HepG2 (cell line): ENCODE results near the gene TBL2.
"Not testable (repeated sequence)": the region's sequence is repeated elsewhere in the genome, so short reads cannot be mapped to it uniquely, and the experiment has no call there.

Source experiments
- FOXJ3 ChIP-seq: sonication (generic); formaldehyde crosslinking; IDR thresholded peaks from 2 replicates; pipeline ENCODE4 v1.4.0; 2020; ENCODE audit warnings: missing genetic modification reagents, mild to moderate bottlenecking, borderline replicate concordance
- GABPA ChIP-seq, 2 experiments: IDR thresholded peaks; 2 replicates each; pipeline ENCODE4 v1.6.1; 2011 to 2016; ENCODE audit warnings: low read depth in 2 of 2, low read length in 1 of 2, missing biosample characterization in 1 of 2, missing genetic modification characterization in 1 of 2
- TAF1 ChIP-seq: sonication (generic); formaldehyde crosslinking; IDR thresholded peaks from 2 replicates; pipeline ENCODE4 v1.4.0; 2020; ENCODE audit warnings: missing genetic modification reagents
- TCF7 ChIP-seq: sonication (generic); IDR thresholded peaks from 2 replicates; pipeline ENCODE4 v1.6.1; 2016; ENCODE audit warnings: antibody characterized with exemption, low read depth
- ZNF225 ChIP-seq: sonication (generic); formaldehyde crosslinking; IDR thresholded peaks from 2 replicates; pipeline ENCODE4 v1.4.0; 2020; ENCODE audit warnings: mild to moderate bottlenecking, missing genetic modification reagents
- ZNF318 ChIP-seq: sonication (generic); formaldehyde crosslinking; IDR thresholded peaks from 2 replicates; pipeline ENCODE4 v1.4.0; 2020; ENCODE audit warnings: mild to moderate bottlenecking, missing genetic modification reagents
- ZNF558 ChIP-seq: sonication (generic); formaldehyde crosslinking; IDR thresholded peaks from 2 replicates; pipeline ENCODE4 v1.9.0; 2022; ENCODE audit warnings: mild to moderate bottlenecking, missing genetic modification reagents, borderline replicate concordance
- TF ChIP-seq, protein P1 (sequence below): sonication (generic); formaldehyde crosslinking; IDR thresholded peaks from 2 replicates; pipeline ENCODE4 v1.4.0; 2020; ENCODE audit warnings: missing genetic modification reagents

GRCh38 chr7:73550093-73550492 is 28.3 kb downstream of the TBL2 start:
- TF ChIP-seq ZNF225 (CRISPR knock-in tag); ZNF318 (CRISPR knock-in tag); FOXJ3 (CRISPR knock-in tag); TCF7; TAF1 (CRISPR knock-in tag); ZNF558 (CRISPR knock-in tag); GABPA (IDR thresholded peaks at IDR 0.05; ENCODE audit: low read depth, low read length); GABPA (CRISPR knock-in tag; IDR thresholded peaks at IDR 0.05; ENCODE audit: low read depth): not testable (repeated sequence)
- TF ChIP-seq, protein P1, sequence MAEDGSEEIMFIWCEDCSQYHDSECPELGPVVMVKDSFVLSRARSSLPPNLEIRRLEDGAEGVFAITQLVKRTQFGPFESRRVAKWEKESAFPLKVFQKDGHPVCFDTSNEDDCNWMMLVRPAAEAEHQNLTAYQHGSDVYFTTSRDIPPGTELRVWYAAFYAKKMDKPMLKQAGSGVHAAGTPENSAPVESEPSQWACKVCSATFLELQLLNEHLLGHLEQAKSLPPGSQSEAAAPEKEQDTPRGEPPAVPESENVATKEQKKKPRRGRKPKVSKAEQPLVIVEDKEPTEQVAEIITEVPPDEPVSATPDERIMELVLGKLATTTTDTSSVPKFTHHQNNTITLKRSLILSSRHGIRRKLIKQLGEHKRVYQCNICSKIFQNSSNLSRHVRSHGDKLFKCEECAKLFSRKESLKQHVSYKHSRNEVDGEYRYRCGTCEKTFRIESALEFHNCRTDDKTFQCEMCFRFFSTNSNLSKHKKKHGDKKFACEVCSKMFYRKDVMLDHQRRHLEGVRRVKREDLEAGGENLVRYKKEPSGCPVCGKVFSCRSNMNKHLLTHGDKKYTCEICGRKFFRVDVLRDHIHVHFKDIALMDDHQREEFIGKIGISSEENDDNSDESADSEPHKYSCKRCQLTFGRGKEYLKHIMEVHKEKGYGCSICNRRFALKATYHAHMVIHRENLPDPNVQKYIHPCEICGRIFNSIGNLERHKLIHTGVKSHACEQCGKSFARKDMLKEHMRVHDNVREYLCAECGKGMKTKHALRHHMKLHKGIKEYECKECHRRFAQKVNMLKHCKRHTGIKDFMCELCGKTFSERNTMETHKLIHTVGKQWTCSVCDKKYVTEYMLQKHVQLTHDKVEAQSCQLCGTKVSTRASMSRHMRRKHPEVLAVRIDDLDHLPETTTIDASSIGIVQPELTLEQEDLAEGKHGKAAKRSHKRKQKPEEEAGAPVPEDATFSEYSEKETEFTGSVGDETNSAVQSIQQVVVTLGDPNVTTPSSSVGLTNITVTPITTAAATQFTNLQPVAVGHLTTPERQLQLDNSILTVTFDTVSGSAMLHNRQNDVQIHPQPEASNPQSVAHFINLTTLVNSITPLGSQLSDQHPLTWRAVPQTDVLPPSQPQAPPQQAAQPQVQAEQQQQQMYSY (CRISPR knock-in tag): not testable (repeated sequence)
